Measurements from ENCODE around the gene TRIM63.
"Not testable (repeated sequence)": the region's sequence is repeated elsewhere in the genome, so short reads cannot be mapped to it uniquely, and the experiment has no call there.

The TRIM63 gene

GRCh38 chr1:26067432-26067911 lies at the start of gene TRIM63:
TSS of gene TRIM63 (minus strand) at chr1:26067630. CDS start at chr1:26067494, 136 bp downstream.
- DNase-seq (ENCODE audit: low read depth in 3 of 3): no peak

GRCh38 chr1:26114165-26114927 lies 46.9 kb upstream of the TRIM63 start:
- DNase-seq (ENCODE audit: low read depth in 3 of 3): no peak

DNA sequence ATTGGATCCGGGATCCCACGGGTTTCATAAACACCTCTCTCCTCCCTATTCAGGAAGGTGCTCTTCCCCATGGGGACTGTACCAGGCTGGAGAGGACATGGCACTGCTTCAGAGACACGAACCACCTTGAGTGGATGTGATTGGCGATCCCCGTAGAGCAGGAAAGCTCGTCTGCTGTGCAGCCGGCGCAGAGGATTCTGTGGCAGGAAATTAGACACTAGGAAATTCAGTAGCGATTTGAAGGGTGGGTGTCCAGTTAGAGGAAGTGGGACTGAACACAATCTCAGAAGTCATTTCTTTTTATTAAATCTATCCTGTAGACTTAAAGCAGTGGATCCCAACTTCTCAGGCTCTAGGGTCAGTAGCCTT lies 45.0 kb upstream of the TRIM63 start:
- no peak for DNase-seq (ENCODE audit: low read depth in 3 of 3)

- peak; percentile 88 to 93 (median 88) for DNase-seq (ENCODE audit: low read depth in 3 of 3)
Observed at GRCh38 chr1:26111530-26112406, 44.3 kb upstream of the TRIM63 start, which contains the start of gene PDIK1L. TSS of gene PDIK1L (plus strand) at chr1:26111824. CDS start at chr1:26114309, 2,485 bp downstream.

GRCh38 chr1:26110731-26111529 lies 43.5 kb upstream of the TRIM63 start:
- DNase-seq (ENCODE audit: low read depth in 3 of 3): peak; percentile 46 to 58 (median 50)

DNA sequence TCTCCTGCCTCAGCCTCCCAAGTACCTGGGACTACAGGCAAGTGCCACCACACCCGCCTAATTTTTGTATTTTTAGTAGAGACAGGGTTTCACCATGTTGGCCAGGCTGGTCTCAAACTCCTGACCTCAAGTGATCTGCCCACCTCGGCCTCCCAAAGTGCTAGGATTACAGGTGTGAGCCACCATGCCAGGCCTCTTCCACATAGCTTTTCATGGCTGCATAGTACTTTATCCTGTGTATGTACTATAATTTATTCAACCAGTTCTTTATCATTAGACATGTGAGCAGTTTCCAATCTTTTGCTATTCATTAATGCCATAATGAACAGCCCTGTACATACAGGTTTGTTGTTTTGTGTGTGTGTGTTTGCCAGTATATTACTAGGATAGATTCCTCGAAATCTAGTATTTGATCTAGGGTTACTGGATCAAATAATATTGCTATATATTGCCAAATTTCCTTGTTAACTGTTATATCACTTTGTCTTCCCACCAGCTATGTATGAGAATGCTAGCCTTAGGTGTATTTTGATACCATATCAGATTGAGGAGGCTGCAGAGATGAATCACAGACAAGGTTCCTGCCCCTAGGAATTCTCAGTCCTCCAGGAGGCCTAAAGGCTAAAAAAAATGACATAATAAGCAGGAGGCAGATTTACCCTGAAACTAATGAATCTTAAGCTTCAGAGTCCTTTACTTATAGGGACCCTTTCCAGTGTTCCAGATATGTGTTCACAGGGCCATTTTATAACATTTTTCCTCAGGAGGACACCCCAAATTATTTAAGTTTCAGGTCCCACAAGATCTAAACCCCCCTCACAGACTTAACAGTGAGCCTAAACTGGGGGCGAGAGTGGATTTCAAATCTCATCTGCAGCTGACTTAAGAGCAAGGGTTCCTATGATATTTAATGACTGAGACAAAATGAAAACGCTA lies 42.1 kb upstream of the TRIM63 start:
- no peak for DNase-seq (ENCODE audit: low read depth in 3 of 3)

DNA sequence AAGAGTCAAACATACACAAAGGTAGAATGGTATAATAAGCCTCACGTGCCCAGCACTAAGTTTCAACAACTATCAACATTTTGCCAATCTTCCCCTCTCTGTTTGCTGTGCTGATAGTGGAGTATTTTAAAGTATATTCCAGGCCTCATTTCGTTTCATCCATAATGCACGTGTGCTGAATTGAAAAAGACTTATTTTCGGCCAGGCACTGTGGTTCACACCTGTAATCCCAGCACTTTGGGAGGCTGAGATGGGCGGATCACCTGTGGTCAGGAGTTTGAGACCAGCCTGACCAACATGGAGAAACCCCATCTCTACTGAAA lies 37.8 kb upstream of the TRIM63 start:
- not testable (repeated sequence) for DNase-seq (ENCODE audit: low read depth in 3 of 3)

GRCh38 chr1:26102526-26102925 lies 35.1 kb upstream of the TRIM63 start:
- no peak for DNase-seq (ENCODE audit: low read depth in 3 of 3)

DNA sequence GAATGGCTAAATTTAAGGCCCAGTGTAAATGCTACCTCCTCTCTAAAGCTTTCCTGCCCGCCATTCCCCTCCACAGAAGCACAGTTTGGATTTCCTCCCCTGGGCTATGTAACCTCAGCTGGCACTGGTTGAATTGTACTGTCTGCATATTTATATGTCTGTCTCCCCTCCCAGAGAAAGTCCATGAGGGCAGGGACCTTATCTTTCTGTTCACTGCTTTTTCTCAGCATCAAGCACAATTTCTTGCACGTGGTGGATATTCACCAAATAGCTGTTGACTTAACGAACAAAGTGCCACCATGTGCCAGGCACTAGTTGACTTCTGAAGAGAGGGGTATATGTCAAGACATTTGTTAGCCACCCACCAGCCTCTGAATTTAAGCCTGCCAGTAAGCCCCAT lies 34.7 kb upstream of the TRIM63 start:
- DNase-seq (ENCODE audit: low read depth in 3 of 3): no peak

DNA sequence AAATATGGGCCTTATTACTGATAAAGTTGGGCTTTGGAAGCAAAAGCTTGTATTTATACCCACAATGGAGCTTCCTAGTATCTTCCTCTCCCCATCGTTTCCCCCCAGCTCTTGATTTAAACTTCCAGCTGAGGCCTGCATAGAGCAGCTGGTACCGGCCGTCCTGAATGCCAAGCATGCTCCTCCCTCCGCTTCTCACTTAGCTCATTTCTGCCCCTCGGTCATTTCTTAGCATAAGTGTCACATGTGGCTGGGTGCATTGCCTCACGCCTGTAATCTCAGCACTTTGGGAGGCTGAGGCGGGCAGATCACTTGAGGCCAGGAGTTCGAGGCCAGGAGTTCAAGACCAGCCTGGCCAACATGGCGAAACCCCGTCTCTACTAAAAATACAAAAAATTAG lies 32.8 kb upstream of the TRIM63 start:
- DNase-seq (ENCODE audit: low read depth in 3 of 3): not testable (repeated sequence)

DNA sequence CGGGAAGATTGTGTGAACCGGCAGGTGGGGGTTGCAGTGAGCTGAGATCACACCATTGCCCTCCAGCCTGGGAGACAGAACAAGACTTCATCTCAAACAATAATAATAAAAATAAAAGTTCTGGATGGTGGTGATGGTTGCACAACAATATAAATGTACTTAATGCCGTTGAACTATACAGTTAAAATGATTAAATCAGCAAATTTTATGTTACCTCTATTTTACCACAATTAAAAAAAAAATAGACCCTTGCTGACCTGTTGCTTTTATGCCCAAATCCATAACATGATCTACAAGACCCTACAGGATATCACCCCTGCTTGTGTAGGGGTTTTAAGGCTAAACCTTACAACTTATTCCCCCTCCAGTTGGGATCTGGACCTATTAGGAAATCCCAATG lies 32.4 kb upstream of the TRIM63 start:
- DNase-seq (ENCODE audit: low read depth in 3 of 3): no peak

DNA sequence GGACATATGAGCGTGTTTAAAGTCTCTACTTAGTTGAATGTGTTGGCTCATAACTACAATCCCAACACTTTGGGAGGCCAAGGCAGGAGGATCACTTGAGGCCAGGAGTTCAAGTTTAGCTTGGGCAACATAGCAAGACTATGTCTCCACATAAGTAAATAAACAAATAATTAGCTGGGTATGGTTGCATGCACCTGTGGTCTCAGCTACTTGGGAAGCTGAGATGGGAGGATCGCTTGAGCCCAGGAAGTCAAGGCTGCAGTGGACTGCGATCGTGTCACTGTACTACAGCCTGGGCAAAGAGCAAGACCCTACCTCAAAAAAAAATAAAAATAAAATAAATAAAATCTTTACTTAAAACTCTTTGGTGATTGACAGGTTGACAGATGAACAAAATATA lies 31.2 kb upstream of the TRIM63 start:
- DNase-seq (ENCODE audit: low read depth in 3 of 3): no peak

GRCh38 chr1:26097696-26098095 lies 30.3 kb upstream of the TRIM63 start:
- no peak for DNase-seq (ENCODE audit: low read depth in 3 of 3)

DNA sequence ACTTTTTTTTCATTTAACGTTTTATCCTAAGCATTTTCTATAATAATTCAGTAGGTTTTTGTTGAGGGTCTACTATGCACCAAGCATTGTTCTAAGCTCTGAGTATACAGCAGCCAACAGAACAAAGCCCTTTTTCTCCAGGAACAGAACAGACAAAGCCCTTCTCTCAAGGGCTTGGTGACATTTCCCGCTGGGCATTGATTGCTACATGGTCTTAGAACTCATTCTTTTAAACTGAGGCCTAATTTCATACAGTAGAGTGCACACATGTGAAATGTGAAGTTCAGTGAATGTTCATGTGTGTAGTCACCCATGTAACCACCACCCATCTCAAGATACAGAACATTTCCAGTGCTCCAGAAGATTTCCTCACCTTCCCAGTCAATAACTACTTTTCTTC lies 29.0 kb upstream of the TRIM63 start:
- no peak for DNase-seq (ENCODE audit: low read depth in 3 of 3)

DNA sequence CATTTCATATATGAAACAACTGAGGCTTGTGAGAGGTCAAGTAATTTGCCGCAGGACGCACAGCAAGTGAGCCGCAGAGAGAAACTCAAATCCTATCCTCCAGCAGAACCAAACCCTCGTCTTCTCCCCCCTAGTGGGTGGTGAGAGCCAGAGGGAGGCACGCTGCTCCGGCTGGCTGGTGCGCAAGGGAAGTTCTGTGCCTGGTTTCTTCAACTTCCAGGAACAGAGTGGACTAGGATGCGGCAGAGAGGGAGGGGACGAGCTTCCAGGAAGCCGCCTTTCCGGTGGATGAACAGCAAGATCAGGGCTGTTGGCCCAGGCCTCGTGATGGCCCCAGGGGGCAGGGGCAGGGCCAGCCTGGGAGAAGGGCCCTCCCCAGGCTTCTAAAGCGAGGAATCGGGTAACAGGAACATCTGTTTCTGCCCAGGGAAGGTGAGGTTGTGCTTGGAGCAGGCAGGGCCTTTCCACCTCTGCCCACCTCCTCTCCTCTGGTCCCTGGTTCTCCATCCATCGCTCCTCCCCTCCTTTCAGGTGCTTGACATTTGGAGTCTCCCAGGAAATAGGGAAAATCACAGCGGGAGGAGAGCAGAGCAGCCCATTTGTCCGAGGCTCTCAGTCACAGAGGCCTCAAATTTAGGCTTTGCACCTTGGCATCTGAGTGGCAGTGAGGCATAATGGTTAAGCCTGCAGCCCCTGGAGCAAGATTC lies 27.4 kb upstream of the TRIM63 start:
- DNase-seq (ENCODE audit: low read depth in 3 of 3): no peak

DNA sequence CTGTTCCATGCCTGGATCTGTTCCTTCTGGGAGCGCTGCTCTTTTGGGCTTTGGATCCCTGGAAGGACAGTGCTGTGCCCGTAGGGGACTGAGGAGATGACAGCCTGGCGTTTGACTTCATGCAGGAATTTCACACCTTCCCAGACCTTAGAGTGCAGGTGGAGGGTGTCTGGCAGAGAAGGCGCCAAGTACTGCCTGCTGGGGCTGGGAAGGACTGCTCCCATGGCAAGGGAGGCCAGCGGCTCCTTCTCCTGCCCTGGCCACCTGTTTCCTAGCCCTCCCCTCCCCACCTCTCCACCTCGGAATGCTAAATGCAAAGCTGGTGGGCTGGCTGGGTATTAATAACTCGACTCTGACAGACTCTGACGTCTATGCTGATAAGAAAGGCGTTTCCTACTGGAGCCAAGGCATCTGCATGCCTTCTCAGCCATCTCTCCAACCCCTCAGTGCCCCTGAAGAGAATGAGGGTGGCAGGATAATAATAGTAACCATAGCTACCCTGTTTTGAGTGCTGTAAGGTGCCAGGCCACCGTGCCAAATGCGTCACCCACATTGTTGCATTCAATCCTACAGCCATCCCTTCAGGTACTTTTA lies 26.7 kb upstream of the TRIM63 start:
- no peak for DNase-seq (ENCODE audit: low read depth in 3 of 3)

DNA sequence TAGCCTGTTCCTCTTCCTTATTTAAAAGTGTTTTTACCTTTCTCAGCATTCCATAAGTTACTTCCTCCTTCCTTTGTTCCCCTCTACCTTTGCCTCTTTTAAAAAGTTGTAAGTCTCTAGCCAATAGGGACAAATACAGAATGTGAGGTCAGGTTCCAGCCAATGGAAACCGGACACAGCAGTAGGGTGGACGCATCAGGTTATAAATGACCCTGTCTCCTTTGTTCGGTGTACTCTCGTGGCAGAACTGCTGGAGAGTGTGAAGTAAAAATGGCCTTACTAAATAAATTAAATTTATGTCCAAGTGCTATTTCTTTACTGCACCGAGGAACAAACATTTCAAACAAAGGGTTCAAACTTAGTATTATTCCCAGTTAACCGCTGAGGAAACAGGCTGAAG lies 26.1 kb upstream of the TRIM63 start:
- DNase-seq (ENCODE audit: low read depth in 3 of 3): not testable (repeated sequence)

DNA sequence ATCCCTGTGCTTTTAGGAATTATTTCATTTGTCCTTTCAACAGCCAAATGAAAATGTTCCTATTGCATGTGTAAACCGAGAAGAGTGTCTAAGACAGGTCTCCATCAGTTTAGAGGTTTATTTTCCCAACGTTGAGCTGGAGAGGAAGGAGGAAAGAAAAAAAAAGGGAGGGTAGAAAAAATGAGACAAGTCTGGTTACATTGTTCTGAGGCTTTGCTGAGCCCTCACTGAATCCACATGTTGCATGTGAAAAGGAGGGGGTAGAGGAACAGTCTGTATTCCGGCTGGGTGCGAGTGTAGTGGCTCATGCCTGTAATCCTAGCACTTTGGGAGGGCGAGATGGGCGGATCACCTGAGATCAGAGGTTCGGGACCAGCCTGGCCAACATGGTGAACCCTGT lies 25.0 kb upstream of the TRIM63 start:
- DNase-seq (ENCODE audit: low read depth in 3 of 3): no peak

DNA sequence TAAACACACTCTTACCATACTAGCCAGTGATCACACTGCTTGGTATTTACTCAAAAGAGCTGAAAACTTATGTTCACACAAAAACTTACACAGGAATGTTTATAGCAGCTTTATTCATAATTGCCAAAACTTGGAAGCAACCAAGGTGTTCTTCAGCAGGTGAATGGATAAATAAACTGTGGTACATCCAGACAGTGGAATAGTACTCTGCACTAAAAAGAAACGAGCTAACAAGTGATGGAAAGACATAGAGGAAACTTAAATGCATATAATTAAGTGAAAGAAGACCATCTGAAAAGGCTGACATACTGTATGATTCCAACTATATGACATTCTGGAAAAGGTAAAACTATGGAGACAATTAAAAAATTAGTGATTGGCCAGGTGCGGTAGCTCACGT lies 23.5 kb upstream of the TRIM63 start:
- DNase-seq (ENCODE audit: low read depth in 3 of 3): no peak

GRCh38 chr1:26089125-26089524 lies 21.7 kb upstream of the TRIM63 start:
- DNase-seq (ENCODE audit: low read depth in 3 of 3): no peak

All from stimulated activated CD4-positive, alpha-beta T cell treated with anti-CD3 and anti-CD28 coated beads, TNF-alpha, amount 100 ng/mL, for 48 hours (primary cell).